G401.6 (cell line): ENCODE results near the gene IPPK.
"Not testable (repeated sequence)": the region's sequence is repeated elsewhere in the genome, so short reads cannot be mapped to it uniquely, and the experiment has no call there.

ENCODE experiments used
- FAIRE-seq: peaks from 2 replicates; lab custom pipeline; 2012; peaks lifted over from hg19 to GRCh38; lab: Jason Lieb, UNC

IPPK gene

DNA sequence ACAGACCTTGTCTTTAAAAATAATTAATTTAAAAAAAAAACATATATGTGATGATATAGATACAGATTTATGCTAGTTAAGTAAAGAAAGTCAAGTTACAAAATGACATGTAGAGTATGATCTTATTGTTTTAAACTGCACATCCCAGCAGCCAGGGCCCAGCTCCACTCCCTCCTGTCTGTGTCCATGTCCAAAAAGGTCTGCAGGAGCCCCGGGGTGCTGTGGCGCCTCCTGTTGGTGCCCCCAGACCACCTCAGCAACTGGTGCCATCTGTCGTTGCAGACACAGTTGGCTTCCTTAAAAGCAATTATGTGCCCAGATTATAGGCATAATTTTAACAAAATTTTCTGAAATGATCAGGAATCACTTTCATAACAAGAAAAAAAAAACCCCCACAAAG is 33.3 kb downstream of the IPPK start:
- FAIRE-seq: no peak

DNA sequence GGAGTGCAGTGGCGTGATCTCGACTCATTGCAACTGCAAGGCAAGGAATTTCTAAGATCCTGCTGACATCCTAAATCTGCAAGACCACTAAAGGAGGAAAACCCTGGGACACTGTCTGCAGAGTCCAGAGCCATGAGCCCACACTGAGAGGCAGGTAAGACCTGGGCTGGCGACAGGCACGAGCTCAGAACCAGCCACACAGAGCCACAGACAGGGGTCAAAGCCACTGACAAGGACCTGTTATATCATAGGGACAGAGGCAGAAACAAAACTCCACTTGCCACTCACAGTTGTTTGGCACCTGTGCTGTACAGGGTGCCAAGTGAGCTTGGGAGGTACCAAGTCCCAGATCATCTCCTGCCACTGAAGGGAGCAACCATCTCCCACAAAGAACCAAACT is 34.2 kb downstream of the IPPK start:
- FAIRE-seq: no peak

DNA sequence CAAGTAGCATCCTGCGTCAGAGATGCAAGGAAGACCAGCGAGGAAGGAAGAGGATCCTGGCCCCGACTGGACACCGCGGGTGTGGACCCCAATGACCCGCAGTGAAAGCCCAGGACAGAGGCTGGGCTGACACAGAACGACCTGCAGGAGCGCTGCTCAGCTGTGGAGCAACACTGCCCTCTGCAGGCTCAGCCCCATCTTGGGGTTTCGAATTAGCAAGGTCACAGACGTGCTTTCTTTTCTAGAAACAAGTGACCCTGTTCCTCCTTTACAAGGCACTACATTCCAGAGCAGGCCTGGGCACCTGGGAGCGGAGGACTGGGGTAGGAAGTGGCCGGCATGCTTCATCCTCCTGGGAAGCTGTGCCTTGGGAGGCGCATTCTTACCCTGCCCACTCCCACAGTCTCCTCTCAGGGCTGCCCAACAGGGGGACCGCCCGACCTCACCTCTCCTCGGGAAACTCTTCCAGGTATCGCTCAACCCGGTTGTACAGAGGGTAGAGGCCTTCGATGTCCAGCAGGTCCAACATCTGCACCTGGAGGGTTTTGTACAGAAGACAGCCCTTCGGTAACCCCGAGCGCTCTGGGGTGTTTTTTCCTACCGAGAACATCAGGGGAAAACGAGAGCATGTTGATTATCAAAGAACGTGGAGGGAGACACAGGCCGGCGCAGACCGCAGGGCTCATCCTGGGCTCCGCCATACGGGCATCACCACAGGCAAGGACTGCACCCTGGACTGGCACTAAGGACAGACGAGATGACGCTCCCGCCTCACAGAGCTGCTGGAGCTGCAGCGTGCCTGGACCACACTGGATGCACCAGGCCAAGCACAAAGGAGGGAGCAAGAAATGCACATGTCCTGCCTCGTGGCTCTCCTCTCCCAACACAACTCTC is 35.0 kb downstream of the IPPK start:
- FAIRE-seq: no peak

GRCh38 chr9:92633614-92634278 is 36.2 kb downstream of the IPPK start:
- no peak for FAIRE-seq

DNA sequence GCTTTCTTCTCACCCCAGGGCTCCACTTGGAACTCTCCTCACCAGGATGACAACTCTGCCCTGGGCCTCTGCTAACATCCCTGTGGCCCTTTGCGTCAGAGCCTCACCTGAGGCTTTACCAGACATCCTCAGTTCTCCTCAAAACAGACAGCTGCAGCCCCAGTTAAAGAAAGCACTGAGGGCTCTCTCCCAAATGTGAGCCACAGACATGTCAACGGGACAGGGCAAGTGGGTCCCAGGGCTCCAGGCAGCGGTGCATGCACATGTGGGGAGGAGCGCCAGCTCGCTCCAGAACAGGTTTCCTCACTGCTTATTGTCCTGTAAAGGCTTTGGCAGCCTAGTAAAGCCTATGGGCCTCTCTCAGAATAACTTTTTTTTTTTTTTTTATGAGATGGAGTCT is 37.3 kb downstream of the IPPK start:
- no peak for FAIRE-seq

GRCh38 chr9:92631452-92632343 is 38.2 kb downstream of the IPPK start:
- no peak for FAIRE-seq

DNA sequence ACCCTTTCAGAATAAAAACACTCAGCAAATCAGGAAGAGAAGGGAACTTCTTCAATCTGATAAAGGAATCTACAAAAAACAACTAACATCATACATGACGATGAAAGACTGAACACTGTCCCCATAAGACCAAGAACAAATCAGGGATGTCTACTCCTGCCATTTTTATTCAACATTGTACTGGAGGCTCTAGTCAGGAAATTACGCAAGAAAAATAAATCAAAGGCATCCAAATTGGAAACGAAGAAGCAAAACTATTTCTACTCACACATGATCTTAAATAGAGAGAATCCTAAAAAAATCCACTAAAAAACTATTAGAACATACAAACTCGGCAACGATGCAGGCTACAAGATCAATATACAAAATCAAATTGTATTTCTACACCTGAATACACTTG is 42.3 kb downstream of the IPPK start:
- no peak for FAIRE-seq

DNA sequence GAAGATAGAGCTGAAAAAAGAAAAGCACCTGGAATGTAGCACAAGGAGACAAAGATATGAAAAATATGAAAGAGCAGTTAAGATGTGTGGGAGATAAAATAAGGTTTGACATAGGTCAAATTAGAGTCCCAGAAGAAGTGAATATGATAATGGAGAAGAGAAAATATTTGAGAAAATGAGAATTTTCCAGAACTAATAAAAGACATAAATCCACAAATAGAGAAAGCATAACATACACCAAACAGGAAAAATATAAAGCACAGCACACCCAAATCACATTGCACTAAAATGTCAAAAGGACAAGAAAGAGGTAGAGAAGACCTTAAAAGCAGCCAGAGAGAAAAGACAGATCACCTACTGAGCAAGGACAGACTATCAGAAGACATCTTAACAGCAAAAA is 43.4 kb downstream of the IPPK start:
- FAIRE-seq: no peak

DNA sequence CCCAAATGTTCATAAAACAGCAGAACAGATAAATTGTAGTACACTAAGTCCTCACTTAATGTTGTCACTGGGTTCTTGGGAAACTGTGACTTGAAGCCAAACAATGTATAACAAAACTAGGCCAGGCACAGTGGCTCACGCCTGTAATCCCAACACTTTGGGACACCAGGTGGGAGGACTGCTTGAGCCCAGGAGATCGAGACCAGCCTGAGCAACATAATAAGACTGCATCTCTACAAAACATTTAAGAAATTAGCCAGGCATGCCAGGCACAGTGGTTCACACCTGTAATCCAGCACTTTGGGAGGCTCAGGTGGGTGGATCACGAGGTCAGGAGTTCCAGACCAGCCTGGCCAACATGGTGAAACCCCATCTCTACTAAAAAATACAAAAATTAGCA is 46.0 kb downstream of the IPPK start:
- FAIRE-seq: not testable (repeated sequence)

GRCh38 chr9:92620845-92621244 is 49.1 kb downstream of the IPPK start:
- FAIRE-seq: no peak

DNA sequence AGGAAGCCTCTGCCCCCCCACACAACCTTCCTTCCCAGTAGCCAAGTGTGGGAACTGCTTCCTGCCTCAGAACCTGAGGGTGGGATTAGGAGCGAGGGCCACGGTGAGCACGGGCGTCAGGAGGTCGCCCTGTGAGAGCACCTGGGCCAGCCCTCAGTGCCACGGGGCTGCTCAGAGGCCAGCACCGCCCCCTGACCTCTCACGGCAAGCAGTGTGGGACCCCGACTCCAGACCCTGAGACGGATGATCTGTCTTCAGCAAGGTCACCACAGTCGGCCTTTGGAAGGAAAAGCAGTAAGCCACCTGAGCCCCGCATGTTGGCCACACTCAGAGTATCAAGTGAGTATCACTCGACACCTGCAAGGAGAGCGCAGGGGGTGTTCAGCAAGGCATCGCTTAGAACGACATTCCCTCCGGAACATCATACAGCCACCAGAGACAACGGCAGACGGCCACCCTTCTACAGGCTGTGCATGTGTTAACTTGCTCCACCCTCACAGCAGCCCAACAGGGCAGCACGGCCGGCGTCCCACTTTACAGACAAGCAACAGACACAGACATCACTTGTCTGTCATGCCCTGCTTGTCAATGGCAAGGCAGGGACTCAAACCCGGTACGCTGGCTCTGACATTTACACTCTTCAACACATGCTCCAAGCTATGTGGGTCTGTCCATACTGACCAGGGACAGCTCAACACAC is 50.2 kb downstream of the IPPK start:
- FAIRE-seq: no peak

- no peak for FAIRE-seq
Observed at GRCh38 chr9:92618633-92619225, 51.2 kb downstream of the IPPK start.

- FAIRE-seq: no peak
Observed at GRCh38 chr9:92617951-92618510, 51.9 kb downstream of the IPPK start.

- no peak for FAIRE-seq
Observed at GRCh38 chr9:92617195-92617813, 52.6 kb downstream of the IPPK start.

- no peak for FAIRE-seq
Observed at GRCh38 chr9:92616655-92617111, 53.2 kb downstream of the IPPK start.

DNA sequence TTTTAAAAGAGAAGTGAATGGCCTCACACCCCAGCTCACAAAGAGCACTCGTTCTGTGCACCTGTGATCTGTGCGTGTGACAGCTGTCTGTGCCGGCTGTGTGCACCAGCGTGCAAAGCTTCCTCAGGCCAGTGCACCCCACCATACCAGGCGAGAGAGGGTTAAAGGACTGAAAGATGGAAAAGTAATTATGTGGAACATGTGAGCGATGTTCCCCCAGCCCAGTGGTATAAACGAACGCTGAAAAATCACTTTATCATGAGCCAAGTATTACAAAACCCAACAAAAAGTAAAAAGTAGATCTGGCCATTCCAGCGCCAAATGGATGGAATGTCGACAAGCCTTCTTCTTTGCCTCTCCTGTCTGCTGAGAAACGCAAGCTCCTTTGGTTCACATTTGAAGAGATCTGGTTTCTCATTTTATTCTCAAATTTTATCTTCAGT is 53.7 kb downstream of the IPPK start:
- no peak for FAIRE-seq

DNA sequence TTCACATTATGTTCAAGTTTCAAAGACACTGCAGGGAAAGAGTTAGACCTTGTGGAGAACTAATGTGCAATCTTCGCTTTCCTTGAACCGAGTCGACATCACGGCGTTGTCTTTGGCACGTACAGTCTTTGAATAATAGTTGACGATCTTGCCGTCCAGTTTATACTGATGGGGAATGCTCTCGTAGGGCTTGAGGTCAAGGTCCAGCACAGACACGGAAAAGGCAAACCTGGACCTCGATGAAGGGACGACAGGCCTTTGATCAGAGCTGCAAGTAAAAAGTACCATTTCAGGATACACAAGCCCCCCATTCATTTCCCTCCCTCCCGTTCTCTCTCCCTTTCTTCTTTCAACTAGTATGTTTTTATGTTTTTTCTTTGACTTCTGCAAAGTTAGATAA is 54.1 kb downstream of the IPPK start:
- FAIRE-seq: no peak

DNA sequence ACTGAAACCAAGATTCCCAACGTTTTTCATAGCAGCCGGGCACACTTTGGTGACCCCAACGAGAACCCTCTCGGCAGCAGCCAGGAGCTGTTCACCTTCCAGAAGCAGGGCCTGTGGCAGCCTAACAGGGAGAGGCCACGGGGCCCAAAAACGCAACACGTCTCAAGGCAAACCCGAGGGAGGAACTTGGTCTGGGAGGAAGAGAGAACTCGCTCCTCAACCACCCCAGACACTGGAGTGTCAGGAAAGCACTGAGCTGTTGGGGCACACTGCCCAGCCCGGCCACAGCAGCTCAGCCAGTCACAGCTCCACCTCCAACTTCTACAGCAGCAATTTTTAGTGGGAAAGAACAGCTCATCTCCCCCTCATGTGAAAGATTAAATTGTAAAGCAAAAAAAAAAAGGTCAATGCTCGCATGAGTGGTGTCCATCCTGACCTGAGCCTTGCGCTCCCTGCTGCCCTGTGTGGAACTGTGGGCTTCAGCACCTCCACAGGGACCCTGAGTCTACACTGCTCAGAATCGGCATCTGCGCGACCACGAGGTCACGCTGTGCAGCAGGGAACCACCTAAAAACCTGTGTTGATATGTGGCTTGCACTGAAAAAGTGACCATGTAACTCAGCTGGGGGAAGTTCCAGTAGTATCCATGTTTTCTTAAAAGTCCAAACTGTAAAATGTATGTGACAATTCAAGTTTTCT is 55.0 kb downstream of the IPPK start:
- FAIRE-seq: no peak

DNA sequence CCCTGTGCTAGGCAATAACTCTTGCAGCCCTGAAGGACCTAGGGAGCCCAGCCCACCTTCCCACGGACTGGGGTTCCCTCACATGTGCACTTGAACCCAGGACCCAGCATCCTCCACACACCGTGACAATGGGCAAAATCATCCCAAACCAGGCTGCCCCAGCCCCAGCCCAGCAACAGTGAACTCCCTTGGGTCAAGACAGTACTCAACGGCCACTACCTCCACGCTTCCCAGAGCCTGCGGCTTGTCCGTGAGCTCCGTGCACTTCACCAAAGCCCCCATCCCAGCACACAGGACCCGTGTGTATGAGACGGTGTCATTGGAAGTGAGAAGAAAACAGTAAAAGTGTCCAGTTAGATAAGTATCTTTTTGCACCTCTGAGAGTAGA is 55.8 kb downstream of the IPPK start:
- FAIRE-seq: no peak
